ENCODE results near the gene MAGI1.
"Not testable (repeated sequence)": the region's sequence is repeated elsewhere in the genome, so short reads cannot be mapped to it uniquely, and the experiment has no call there.

The MAGI1 gene

DNA sequence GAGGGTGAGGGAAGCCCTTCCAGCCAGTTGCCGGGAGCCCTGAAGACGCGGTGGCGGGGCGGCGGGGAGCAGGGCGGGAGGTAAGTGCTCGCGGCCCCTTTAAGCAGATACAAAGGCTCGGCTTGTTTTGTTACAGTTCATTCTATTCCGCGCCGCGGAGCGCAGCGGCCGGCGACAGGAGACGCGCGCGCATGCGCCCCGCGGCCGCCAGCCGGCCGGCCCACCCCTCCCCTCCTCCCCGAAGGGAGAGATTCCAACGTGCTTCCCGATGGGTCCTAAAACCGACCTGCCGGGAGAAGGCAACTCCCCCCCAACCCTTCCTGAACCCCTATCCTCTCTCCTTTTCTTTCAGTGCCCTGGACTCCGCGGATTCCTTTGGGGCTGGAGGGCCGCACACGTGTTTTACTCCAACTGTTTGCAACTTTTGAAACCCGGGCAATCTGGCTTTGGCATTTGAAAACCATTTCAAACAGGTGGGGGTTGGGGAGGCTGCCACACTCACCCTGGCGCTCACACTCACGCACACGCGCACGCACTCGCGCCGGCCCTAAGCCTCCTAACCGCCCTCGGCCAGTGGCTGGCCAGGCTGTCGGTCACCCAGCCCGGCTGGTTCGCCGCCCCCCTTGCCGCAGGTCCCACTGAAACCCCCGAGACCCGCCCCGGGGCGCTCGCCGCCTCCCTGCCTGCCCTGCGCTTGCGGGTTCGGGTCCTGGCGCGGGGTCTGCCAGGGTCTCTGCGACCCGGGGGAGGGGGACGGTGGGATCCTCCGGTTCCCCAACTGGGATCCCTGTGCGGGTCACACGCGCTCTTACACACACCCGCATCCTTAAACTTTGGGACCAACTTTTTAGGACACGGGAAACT, at the start of gene MAGI1:
MAGI1 (minus strand) TSS at position 193 of the 864 bp plus-strand sequence. CDS start 610 bp downstream, outside the sequence.
- DNase-seq (ENCODE audit: low spot score): peak; percentile 92

DNA sequence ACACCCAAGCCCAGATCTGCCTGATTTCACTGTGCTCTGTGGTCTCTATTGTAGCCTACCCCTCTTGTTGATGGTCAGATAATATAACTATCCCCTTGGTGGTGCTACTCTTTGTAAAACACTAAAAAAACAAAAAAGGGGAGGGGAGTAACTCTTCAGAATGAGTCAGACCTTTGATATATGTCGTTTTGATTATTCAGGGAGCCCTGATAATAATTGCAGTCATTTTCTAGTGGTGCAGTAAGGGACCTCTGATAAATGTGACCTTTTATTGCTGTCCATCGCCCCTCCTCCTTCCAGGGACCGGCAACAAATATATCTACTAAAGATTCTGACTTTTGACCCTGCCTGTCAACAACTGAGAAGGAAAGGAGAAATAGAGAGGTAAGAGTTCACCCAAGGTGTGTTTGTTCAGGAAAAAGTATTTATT, 45.1 kb upstream of the MAGI1 start:
- DNase-seq (ENCODE audit: low spot score): no peak

- no peak for DNase-seq (ENCODE audit: low spot score)
Measured at GRCh38 chr3:66083096-66083678, 44.5 kb upstream of the MAGI1 start.

GRCh38 chr3:66082679-66083078, 44.0 kb upstream of the MAGI1 start:
- no peak for DNase-seq (ENCODE audit: low spot score)

- no peak for DNase-seq (ENCODE audit: low spot score)
Measured at GRCh38 chr3:66080167-66080566, 41.4 kb upstream of the MAGI1 start.

DNA sequence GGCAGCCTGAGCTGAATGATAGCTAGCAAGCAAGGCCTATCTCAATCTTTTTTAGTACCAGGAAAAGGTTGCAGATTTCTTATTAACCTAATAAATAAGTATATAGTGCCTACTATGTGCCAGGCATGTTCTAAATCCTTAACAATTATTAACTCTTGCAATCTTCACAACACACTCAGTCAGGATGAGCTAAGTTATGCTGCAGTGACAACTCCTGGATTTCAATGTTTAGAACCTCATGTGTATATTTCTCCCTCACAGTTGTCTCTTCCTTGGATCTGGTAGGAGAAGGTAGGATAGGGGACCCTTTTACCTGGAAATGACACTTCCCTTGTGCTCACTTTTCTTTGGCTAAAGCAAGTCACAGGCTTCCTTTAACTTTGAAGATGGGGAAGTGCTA, 39.3 kb upstream of the MAGI1 start:
- DNase-seq (ENCODE audit: low spot score): no peak

DNA sequence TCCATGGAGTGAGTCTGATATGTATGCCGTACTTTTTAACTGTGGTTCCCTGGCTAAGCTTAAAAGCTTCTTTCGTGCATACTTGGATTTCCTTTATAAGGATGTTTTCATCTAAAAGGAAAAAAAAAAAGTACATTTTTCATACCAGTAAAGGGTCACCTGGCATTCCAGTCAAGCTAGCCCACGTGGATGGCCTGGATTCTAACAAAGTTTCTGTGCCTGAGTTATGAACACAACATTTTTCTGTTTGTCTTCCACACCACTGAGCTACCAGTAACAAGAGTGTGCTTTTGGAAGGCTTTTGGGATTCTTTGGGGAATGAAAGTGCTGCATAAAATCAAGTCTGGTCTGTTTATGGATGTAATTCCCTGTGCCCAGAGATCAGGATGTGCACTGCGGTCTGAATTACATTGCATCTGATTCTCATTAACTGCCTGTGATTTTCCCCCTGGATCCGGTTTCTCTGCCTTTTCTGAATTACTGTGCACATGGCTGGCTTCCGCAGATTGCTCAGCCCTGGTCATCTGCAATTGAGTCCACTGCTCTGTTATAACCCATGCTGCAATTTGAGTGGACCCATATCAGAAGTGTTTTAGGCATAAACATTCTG, 38.2 kb upstream of the MAGI1 start:
- DNase-seq (ENCODE audit: low spot score): no peak

- no peak for DNase-seq (ENCODE audit: low spot score)
Measured at GRCh38 chr3:66075281-66075680, 36.6 kb upstream of the MAGI1 start.

GRCh38 chr3:66073464-66074141, 34.9 kb upstream of the MAGI1 start:
- no peak for DNase-seq (ENCODE audit: low spot score)

DNA sequence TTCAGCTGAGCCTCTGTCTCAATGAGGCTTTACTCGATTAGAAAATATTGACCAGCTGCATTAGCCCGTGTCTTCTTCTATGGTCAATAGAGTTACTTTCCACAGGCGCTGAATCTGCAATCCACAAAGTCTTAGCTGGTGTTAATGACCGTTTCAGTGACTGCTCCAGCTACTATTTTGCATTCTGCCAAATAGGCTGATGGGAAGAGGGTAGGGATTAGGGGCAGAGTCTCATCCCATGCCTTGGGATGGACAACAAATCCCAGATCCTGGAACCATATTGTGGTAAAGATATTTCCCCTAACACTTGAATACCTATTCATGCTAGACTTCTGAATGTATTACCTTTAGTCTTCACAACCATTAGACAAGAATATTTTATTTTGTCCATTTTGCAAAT, 29.5 kb upstream of the MAGI1 start:
- no peak for DNase-seq (ENCODE audit: low spot score)

- no peak for DNase-seq (ENCODE audit: low spot score)
Measured at GRCh38 chr3:66066963-66067617, 28.4 kb upstream of the MAGI1 start.

DNA sequence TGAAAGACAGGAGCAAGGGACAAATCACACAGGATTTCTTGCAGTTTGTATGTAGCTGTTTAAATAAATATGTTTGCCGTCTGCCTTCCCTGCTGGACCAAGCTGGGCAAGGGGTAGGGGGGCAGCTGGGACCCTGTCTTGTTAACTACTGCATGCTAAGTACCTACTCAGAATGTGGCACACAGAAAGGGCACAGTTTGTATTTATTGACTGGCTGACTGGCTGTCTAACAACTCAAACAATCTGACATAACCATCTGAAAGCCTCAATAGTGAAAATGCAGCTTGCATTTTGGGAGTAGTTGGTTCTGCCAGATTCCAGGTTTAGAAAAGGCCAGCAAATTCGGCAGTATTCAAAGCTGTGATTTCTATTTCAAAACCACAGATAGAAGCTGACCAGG, 16.6 kb upstream of the MAGI1 start:
- DNase-seq (ENCODE audit: low spot score): no peak

GRCh38 chr3:66053550-66054094, 14.9 kb upstream of the MAGI1 start:
- DNase-seq (ENCODE audit: low spot score): no peak

DNA sequence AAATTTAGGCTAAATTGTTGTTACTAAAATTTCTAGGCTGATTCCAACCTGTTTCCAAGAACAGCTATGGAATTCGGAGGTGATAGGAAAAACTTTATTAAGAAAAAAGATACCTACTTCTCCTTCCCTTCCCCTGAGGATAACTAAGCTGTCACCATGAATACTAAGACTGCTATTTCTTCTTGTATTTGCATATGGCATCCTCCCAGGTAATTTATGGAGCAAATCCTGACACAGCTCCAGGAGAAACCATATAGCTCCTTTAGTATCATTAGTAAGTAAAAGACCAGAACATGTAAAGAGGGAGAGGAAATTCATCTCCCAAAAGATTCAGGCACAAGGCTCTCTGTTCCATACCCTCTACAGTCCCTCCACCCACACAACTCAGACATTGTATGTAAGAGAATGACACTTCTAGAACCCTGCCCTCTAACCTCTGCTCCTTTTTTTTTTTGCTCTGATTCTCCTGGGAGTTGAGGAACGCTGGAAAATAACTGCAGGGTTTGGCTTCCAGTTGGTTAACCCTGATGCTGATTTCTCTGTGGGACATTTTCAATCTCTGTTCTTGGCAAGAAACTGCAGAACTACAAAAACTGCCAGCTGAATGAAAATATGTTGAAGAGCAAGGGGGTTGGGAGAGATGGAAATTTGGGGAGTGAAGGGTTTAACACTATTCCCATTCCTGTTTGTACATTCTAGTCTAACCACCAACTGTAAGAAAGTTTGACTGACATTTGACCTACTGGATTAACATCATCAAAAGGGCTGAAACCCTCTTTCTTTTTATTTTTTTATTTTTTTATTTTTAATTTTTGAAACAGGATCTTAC, 14.2 kb upstream of the MAGI1 start:
- no peak for DNase-seq (ENCODE audit: low spot score)

DNA sequence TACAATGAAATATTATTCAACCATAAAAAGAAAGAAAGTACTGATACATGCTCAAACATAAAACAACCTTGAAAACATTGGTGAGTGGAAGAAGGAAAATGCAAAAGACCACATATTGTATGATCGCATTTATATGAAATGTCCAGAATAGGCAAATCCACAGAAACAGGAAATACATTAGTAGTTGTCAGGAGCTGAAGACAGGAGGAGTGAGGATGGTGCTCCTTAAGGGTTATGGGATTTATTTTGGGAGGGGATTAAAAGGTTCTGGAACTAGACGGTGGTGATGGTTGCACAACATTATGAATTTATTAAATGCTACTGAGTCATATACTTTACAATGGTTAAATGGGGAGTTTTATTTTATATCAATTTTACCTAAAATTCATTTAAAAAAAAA, 12.1 kb upstream of the MAGI1 start:
- DNase-seq (ENCODE audit: low spot score): no peak

GRCh38 chr3:66048051-66048395, 9.3 kb upstream of the MAGI1 start:
- DNase-seq (ENCODE audit: low spot score): no peak

- DNase-seq (ENCODE audit: low spot score): no peak
Measured at GRCh38 chr3:66047311-66048050, 8.8 kb upstream of the MAGI1 start.

DNA sequence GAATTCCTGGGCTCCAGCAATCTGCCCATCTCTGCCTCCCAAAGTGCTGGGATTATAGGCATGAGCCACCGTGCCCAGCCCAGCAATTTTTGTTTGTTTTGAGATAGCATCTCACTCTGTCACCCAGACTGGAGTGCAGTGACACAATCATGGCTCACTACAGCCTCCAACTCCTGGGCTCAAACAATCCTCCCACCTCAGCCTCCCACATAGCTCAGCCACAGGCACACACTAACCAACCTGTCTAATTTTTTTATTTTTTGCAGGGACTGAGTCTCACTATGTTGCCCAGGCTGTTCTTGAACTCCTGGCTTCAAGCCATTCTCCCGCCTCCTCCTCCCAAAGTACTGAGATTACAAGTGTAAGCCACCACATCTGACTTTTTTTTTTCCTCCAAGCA, 7.6 kb upstream of the MAGI1 start:
- DNase-seq (ENCODE audit: low spot score): not testable (repeated sequence)

DNA sequence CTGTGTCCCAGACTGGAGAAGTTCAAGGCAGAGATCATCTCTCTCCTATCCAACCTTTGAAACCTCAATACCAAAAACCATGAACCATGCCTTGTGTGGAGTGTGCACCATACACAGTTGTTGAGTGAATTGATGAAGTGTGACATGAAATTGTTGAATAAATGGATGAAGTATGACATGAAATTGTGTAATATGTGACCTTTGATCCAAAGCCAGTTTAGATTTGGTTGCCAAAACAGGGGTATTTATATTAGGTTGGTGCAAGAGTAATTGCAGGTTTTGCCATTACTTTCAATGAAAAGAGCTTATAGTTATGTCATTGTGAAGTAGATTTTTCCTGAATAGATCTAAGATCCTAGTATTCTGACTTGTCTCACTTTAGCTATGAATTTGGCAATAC, 3.1 kb upstream of the MAGI1 start:
- no peak for DNase-seq (ENCODE audit: low spot score)

DNA sequence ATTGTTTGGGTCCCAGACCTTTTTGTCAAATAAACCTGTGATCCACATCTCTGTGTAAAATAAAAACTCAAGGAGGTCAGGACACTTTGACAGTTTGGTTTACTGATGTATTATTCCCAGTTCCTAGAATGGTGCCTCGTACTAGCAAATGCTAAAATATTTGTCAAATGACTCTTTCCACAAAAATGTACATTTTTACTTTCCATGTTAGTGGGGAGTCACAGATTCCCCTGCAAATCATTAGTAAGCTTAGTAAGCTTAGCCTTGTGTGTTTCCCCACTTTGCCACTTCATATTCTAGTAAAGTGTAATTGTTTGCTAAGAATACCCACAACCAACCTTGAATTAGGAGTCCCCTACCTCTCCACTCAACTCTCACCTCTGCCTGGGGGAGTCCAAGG, 2.4 kb upstream of the MAGI1 start:
- DNase-seq (ENCODE audit: low spot score): no peak

- DNase-seq (ENCODE audit: low spot score): no peak
Measured at GRCh38 chr3:66039590-66039887, 821 bp upstream of the MAGI1 start.
